Caki2 (cell line): Measurements from ENCODE around the gene HOXA11. TPM values are rescaled to one million over a fixed set of nuclear protein-coding genes. Genes with fewer than 3 reads are reported as not detected.

Source experiments
- DNase-seq: peaks from one replicate; pipeline ENCODE4 v3.0.0-alpha.2; 2015; ENCODE audit warnings: low read depth
- in situ Hi-C: cut with HindIII; loops from 2 replicates; pipeline ENCODE4 v1.10.0; 2016; ENCODE audit warnings: low sequenced_read_pairs, low pct_unique_long_range_greater_than_20kb, mixed read lengths
- total RNA-seq: library from RNA; depleted of rRNA; stranded (reverse); fragments of >200 nt; shearing (Covaris generic); gene quantifications from 2 replicates; pipeline ENCODE4 v1.2.3, GENCODE V29; 2014; ENCODE audit warnings: low replicate concordance; rRNA removed

The HOXA11 gene
- total RNA-seq, 1 experiment from 2014 or later, result not detected

GRCh38 chr7:27133409-27134231, 51.4 kb downstream of the HOXA11 start:
- in situ Hi-C loops, result no loop called here
- DNase-seq, result peak; percentile 92

- no peak for DNase-seq
- in situ Hi-C loops, result no loop called here
These were observed 52.1 kb downstream of the HOXA11 start for GRCh38 chr7:27132978-27133377.

GRCh38 chr7:27132214-27132613, 52.8 kb downstream of the HOXA11 start:
- in situ Hi-C loops, result no loop called here
- DNase-seq, result peak; percentile 31

DNA sequence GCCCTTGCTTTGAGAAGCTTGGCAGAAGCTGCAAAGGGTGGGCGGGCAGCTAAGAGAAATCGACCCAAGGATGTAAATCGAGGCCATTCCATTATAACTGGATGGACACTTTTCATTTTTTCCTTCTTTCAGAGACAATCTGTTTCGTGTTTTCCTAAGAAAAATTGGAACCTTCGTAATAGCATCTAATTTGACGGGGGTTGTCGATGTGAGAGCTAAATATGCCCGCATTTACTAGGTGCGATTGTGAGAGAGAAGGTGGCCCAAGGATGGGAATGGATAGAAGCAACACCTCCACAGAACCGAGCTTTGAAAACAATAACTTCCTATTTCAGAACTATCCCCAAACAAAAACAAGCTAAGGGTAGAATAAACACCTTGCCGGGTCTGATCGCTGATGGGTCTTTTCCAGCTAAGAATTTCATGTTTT, 53.6 kb downstream of the HOXA11 start:
- DNase-seq, result no peak
- in situ Hi-C loops, result no loop called here

Other genes with a start within 250 kb of the HOXA11 start
- 0.38 and 3.9 TPM in 2 replicates for gene HOXA1, start 89.2 kb downstream of the HOXA11 start, total RNA-seq
- gene HOXA2, start 82.5 kb downstream of the HOXA11 start, total RNA-seq, result 0.30 TPM in 1 of 2 replicates, not detected in the other
- gene HOXA4, start 54.5 kb downstream of the HOXA11 start, total RNA-seq, result 5.6 and 10.3 TPM in 2 replicates
- 53.0 and 130 TPM in 2 replicates for gene HOXA5, start 41.6 kb downstream of the HOXA11 start, total RNA-seq
- 0.96 and 1.2 TPM in 2 replicates for gene HOXA6, start 37.5 kb downstream of the HOXA11 start, total RNA-seq
- gene HOXA3, start 32.6 kb downstream of the HOXA11 start, total RNA-seq, result 3.3 and 32.9 TPM in 2 replicates
- 5.1 TPM in 1 of 2 replicates, not detected in the other for gene HOXA7, start 28.6 kb downstream of the HOXA11 start, total RNA-seq
- 46.9 and 62.2 TPM in 2 replicates for gene HOXA9, start 19.7 kb downstream of the HOXA11 start, total RNA-seq
- 22.1 and 31.5 TPM in 2 replicates for gene HOXA10, start 10.9 kb downstream of the HOXA11 start, total RNA-seq
- 0.70 and 1.2 TPM in 2 replicates for gene HOXA13, start 14.9 kb upstream of the HOXA11 start, total RNA-seq
- not detected in 2 replicates for gene EVX1, start 57.6 kb upstream of the HOXA11 start, total RNA-seq